Esophagus squamous epithelium (tissue), 5 donors: ENCODE data around the gene NDUFS3. TPM values are rescaled to one million over a fixed set of nuclear protein-coding genes. Genes with fewer than 3 reads are reported as not detected.

Source experiments
- DNase-seq: peaks from one replicate; lab custom pipeline; 2025; lab: John Stamatoyannopoulos, UW
- H3K27ac ChIP-seq, 4 donors: fragments of 200-600 bp; sonication (generic); one replicate each; pipeline ENCODE4 v1.5.1; 2016 to 2019; ENCODE audit warnings: mild to moderate bottlenecking in 1 of 4
- H3K27me3 ChIP-seq, 4 donors: fragments of 200-600 bp; sonication (generic); 1 replicate in 3 of 4; 2 replicates in 1 of 4; pipeline versions ENCODE4 v1.5.1 to v1.6.0; 2017 to 2021; ENCODE audit warnings: antibody characterized with exemption in 1 of 4
- H3K36me3 ChIP-seq, 3 donors: fragments of 200-600 bp; sonication (generic); one replicate each; pipeline ENCODE4 v1.5.1; 2016 to 2019
- H3K4me1 ChIP-seq, 3 donors: fragments of 200-600 bp; sonication (generic); one replicate each; pipeline ENCODE4 v1.5.1; 2017 to 2019
- H3K4me3 ChIP-seq, 4 donors: fragments of 200-600 bp; sonication (generic); 1 replicate in 3 of 4; 2 replicates in 1 of 4; pipeline ENCODE4 v1.5.1; 2016 to 2019; ENCODE audit warnings: mild to moderate bottlenecking in 2 of 4, moderate library complexity in 1 of 4
- H3K9me3 ChIP-seq, 3 donors: fragments of 200-600 bp; sonication (generic); one replicate each; pipeline ENCODE4 v1.5.1; 2016 to 2019
- CTCF ChIP-seq, 6 experiments: fragments of 450-650 bp in 4 of 6; fragments of 200-600 bp in 2 of 6; sonication (generic) in 2 of 6; IDR thresholded peaks; one replicate each; pipeline ENCODE4 v1.5.1; 2016 to 2019; ENCODE audit warnings: antibody characterized with exemption in 6 of 6, mild to moderate bottlenecking in 4 of 6, moderate library complexity in 4 of 6
- POLR2A ChIP-seq, 4 donors: fragments of 450-650 bp; IDR thresholded peaks; one replicate each; pipeline ENCODE4 v1.6.1; 2017; ENCODE audit warnings: antibody characterized with exemption in 4 of 4, mild to moderate bottlenecking in 4 of 4, moderate library complexity in 3 of 4
- WGBS, 2 donors: methylation state at CpG; one replicate each; pipeline ENCODE4 v1.1.5; 2018; 5-methylcytosine and 5-hydroxymethylcytosine counted together
- intact Hi-C: fragments of 100-400 bp; cut with DNase I; formaldehyde crosslinking; loops from one replicate; pipeline ENCODE4 v1.15.0; 2022
- total RNA-seq, 4 donors: library from RNA; depleted of rRNA; stranded (reverse); fragments of >200 nt; gene quantifications; one replicate each; pipeline ENCODE4 v1.1.0, GENCODE V29; 2016
- donor health status: DM: yes; HTN: yes; CAD: no.

Gene NDUFS3
- total RNA-seq, 4 donors from 2014 or later, result 65.5 to 89.9 (median 83.6) TPM

- peaks cover 0 to 8% (median 0%) of the 10 kb centered on the region in 3 donors for H3K4me1 ChIP-seq
- no peak for DNase-seq
- TF ChIP-seq POLR2A (IDR thresholded peaks at IDR 0.05) (no peak), CTCF (IDR thresholded peaks at IDR 0.05) (no peak)
- intact Hi-C loops, result no loop called here
- no peaks in the 10 kb centered on the region for H3K9me3 ChIP-seq
- H3K27ac ChIP-seq, result no peak overlapping the region
- H3K27me3 ChIP-seq, result no peaks in the 10 kb centered on the region
- no peak overlapping the region for H3K4me3 ChIP-seq
- H3K36me3 ChIP-seq, result peaks cover 0 to 57% (median 0%) of the 10 kb centered on the region in 3 donors
Measured at GRCh38 chr11:47615249-47615648, 36.4 kb downstream of the NDUFS3 start.

GRCh38 chr11:47616726-47617416 lies 38.0 kb downstream of the NDUFS3 start:
- Histone ChIP-seq H3K27me3 (no peaks in the 10 kb centered on the region), H3K36me3 (peaks cover 5 to 62% (median 5%) of the 10 kb centered on the region in 3 donors), H3K27ac (no peak overlapping the region), H3K9me3 (no peaks in the 10 kb centered on the region), H3K4me1 (peaks cover 0 to 8% (median 0%) of the 10 kb centered on the region in 3 donors), H3K4me3 (no peak overlapping the region)
- peak; percentile 25 to 64 (median 48) for TF ChIP-seq CTCF (IDR thresholded peaks at IDR 0.05)
- no peak for TF ChIP-seq POLR2A (IDR thresholded peaks at IDR 0.05)
- 85 to 86% methylated on average over 10 of the region's 10 CpGs for WGBS, 2 donors
- intact Hi-C loops, result no loop called here
- no peak for DNase-seq

- Histone ChIP-seq H3K27me3 (no peaks in the 10 kb centered on the region), H3K9me3 (no peaks in the 10 kb centered on the region), H3K4me3 (no peak overlapping the region), H3K27ac (no peak overlapping the region), H3K36me3 (peaks cover 7 to 67% (median 9%) of the 10 kb centered on the region in 3 donors), H3K4me1 (peaks cover 0 to 8% (median 0%) of the 10 kb centered on the region in 3 donors)
- intact Hi-C loops, result no loop called here
- 26 to 33% methylated on average over 3 of the region's 3 CpGs for WGBS, 2 donors
- no peak for DNase-seq
- TF ChIP-seq POLR2A (IDR thresholded peaks at IDR 0.05) (no peak), CTCF (IDR thresholded peaks at IDR 0.05) (no peak)
Measured at GRCh38 chr11:47617417-47617809, 38.5 kb downstream of the NDUFS3 start.

- no peak for TF ChIP-seq CTCF (IDR thresholded peaks at IDR 0.05)
- no peak for TF ChIP-seq POLR2A (IDR thresholded peaks at IDR 0.05)
- Histone ChIP-seq H3K36me3 (peaks cover 7 to 100% (median 9%) of the 10 kb centered on the region in 3 donors), H3K4me1 (peaks cover 0 to 8% (median 0%) of the 10 kb centered on the region in 3 donors), H3K27me3 (no peaks in the 10 kb centered on the region), H3K4me3 (no peak overlapping the region), H3K27ac (no peak overlapping the region), H3K9me3 (no peaks in the 10 kb centered on the region)
- intact Hi-C loops, result no loop called here
- WGBS, 2 donors, result 79 to 97% methylated on average over 2 of the region's 2 CpGs
- no peak for DNase-seq
Measured at GRCh38 chr11:47620836-47621378, 42.0 kb downstream of the NDUFS3 start.

- WGBS, 2 donors, result 91 to 100% methylated on average over 5 to 8 of the region's 8 CpGs
- Histone ChIP-seq H3K9me3 (no peaks in the 10 kb centered on the region), H3K27ac (no peak overlapping the region), H3K4me1 (no peaks in the 10 kb centered on the region), H3K36me3 (peaks cover 9 to 100% (median 33%) of the 10 kb centered on the region in 3 donors), H3K4me3 (no peak overlapping the region), H3K27me3 (no peaks in the 10 kb centered on the region)
- intact Hi-C loops, result no loop called here
- no peak for TF ChIP-seq POLR2A (IDR thresholded peaks at IDR 0.05)
- TF ChIP-seq CTCF (IDR thresholded peaks at IDR 0.05), result no peak
- no peak for DNase-seq
Measured at GRCh38 chr11:47626234-47626633, 47.4 kb downstream of the NDUFS3 start.
